HEK293 (cell line): Measurements from ENCODE around the gene OCA2.

Experiments used
- CTCF ChIA-PET: fragments of 350-600 bp; formaldehyde crosslinking; extraction: SDS; loops from one replicate; lab custom pipeline; 2021; ENCODE audit warnings: antibody characterized with exemption; lab: Yijun Ruan, JAX
- POLR2A ChIA-PET: fragments of 300-600 bp; formaldehyde crosslinking; extraction: SDS; loops from one replicate; lab custom pipeline; 2020; ENCODE audit warnings: antibody characterized with exemption, inconsistent platforms; lab: Yijun Ruan, JAX
- H3K27ac ChIP-seq: fragments of 200-500 bp; sonication (Bioruptor generic); 2 replicates; pipeline ENCODE4 v1.5.1; 2014; ENCODE audit warnings: low read depth, low read length, control low read depth, inconsistent platforms; ENCODE audit errors: extremely low read depth
- H3K36me3 ChIP-seq, 2 experiments: fragments of 200-500 bp in 1 of 2; sonication (Bioruptor generic) in 1 of 2; 1 replicate in 1 of 2; 2 replicates in 1 of 2; pipeline ENCODE4 v1.5.1; 2014 to 2017; ENCODE audit warnings: inconsistent platforms in 2 of 2, low read length in 2 of 2; ENCODE audit not compliant: control insufficient read depth in 2 of 2, insufficient read depth in 1 of 2
- H3K4me1 ChIP-seq: fragments of 200-500 bp; sonication (Bioruptor generic); 2 replicates; pipeline ENCODE4 v1.5.1; 2014; ENCODE audit warnings: mild to moderate bottlenecking, low read length, inconsistent platforms; ENCODE audit not compliant: control insufficient read depth, insufficient read depth
- H3K4me3 ChIP-seq: 2 replicates; pipeline ENCODE4 v1.5.1; 2011; ENCODE audit warnings: low read depth, mild to moderate bottlenecking, control low read depth, low read length, moderate library complexity
- H3K9me3 ChIP-seq: fragments of 200-500 bp; sonication (Bioruptor generic); 2 replicates; pipeline ENCODE4 v1.5.1; 2014; ENCODE audit warnings: low read depth, low read length, inconsistent platforms; ENCODE audit not compliant: control insufficient read depth, insufficient read depth
- EGR2 ChIP-seq: fragments of 450-650 bp; formaldehyde crosslinking; IDR thresholded peaks from 2 replicates; pipeline ENCODE4 v1.5.1; 2016; ENCODE audit warnings: low read depth, missing biosample characterization, missing genetic modification characterization
- PRDM6 ChIP-seq: fragments of 450-650 bp; formaldehyde crosslinking; IDR thresholded peaks from 2 replicates; pipeline ENCODE4 v1.5.1; 2017; ENCODE audit warnings: missing biosample characterization, missing genetic modification characterization
- SP3 ChIP-seq: fragments of 450-650 bp; formaldehyde crosslinking; IDR thresholded peaks from 2 replicates; pipeline ENCODE4 v1.5.1; 2016; ENCODE audit warnings: missing biosample characterization, missing genetic modification characterization
- SP7 ChIP-seq: fragments of 450-650 bp; formaldehyde crosslinking; IDR thresholded peaks from 2 replicates; pipeline ENCODE4 v1.5.1; 2016; ENCODE audit warnings: missing biosample characterization, missing genetic modification characterization
- ZBTB1 ChIP-seq: fragments of 450-650 bp; formaldehyde crosslinking; IDR thresholded peaks from 2 replicates; pipeline ENCODE4 v1.5.1; 2016; ENCODE audit warnings: missing biosample characterization, missing genetic modification characterization
- ZBTB20 ChIP-seq: fragments of 450-650 bp; formaldehyde crosslinking; IDR thresholded peaks from 2 replicates; pipeline ENCODE4 v1.5.1; 2016; ENCODE audit warnings: missing biosample characterization, missing genetic modification characterization
- ZBTB44 ChIP-seq: fragments of 450-650 bp; IDR thresholded peaks from 2 replicates; pipeline ENCODE4 v1.5.1; 2018; ENCODE audit warnings: missing biosample characterization, mild to moderate bottlenecking, missing genetic modification characterization
- ZBTB7A ChIP-seq: fragments of 450-650 bp; formaldehyde crosslinking; IDR thresholded peaks from 2 replicates; pipeline ENCODE4 v1.5.1; 2016; ENCODE audit warnings: low read depth, missing biosample characterization, missing genetic modification characterization
- ZNF138 ChIP-seq: fragments of 450-650 bp; formaldehyde crosslinking; IDR thresholded peaks from 2 replicates; pipeline ENCODE4 v1.5.1; 2016; ENCODE audit warnings: missing biosample characterization, missing genetic modification characterization, borderline replicate concordance
- ZNF169 ChIP-seq: fragments of 450-650 bp; formaldehyde crosslinking; IDR thresholded peaks from 2 replicates; pipeline ENCODE4 v1.5.1; 2016; ENCODE audit warnings: missing biosample characterization, missing genetic modification characterization
- ZNF239 ChIP-seq: fragments of 450-650 bp; formaldehyde crosslinking; IDR thresholded peaks from 2 replicates; pipeline ENCODE4 v1.5.1; 2016; ENCODE audit warnings: missing biosample characterization, missing genetic modification characterization
- ZNF266 ChIP-seq: fragments of 450-650 bp; formaldehyde crosslinking; IDR thresholded peaks from 2 replicates; pipeline ENCODE4 v1.5.1; 2016; ENCODE audit warnings: missing biosample characterization, missing genetic modification characterization, low read depth
- ZNF335 ChIP-seq: fragments of 450-650 bp; formaldehyde crosslinking; conservative IDR thresholded peaks from 2 replicates; pipeline ENCODE4 v1.5.1; 2016; ENCODE audit warnings: missing biosample characterization, missing genetic modification characterization
- ZNF37A ChIP-seq: fragments of 450-650 bp; IDR thresholded peaks from 2 replicates; pipeline ENCODE4 v1.5.1; 2018; ENCODE audit warnings: missing biosample characterization, missing genetic modification characterization
- ZNF501 ChIP-seq: fragments of 450-650 bp; formaldehyde crosslinking; IDR thresholded peaks from 2 replicates; pipeline ENCODE4 v1.5.1; 2016; ENCODE audit warnings: missing biosample characterization, missing genetic modification characterization
- ZNF510 ChIP-seq: fragments of 450-650 bp; formaldehyde crosslinking; IDR thresholded peaks from 2 replicates; pipeline ENCODE4 v1.5.1; 2018; ENCODE audit warnings: mild to moderate bottlenecking, missing genetic modification characterization, missing biosample characterization; ENCODE audit not compliant: insufficient replicate concordance
- ZNF624 ChIP-seq: fragments of 450-650 bp; formaldehyde crosslinking; IDR thresholded peaks from 2 replicates; pipeline ENCODE4 v1.5.1; 2017; ENCODE audit warnings: missing biosample characterization, missing genetic modification characterization
- ZNF792 ChIP-seq: fragments of 450-650 bp; formaldehyde crosslinking; IDR thresholded peaks from 2 replicates; pipeline ENCODE4 v1.5.1; 2016; ENCODE audit warnings: missing biosample characterization, missing genetic modification characterization
- TF ChIP-seq, protein P1 (sequence below): fragments of 450-650 bp; formaldehyde crosslinking; optimal IDR thresholded peaks from 2 replicates; pipeline ENCODE3; 2016; ENCODE audit warnings: missing biosample characterization, mild to moderate bottlenecking, missing genetic modification characterization

The OCA2 gene

GRCh38 chr15:27846722-27847395 is 252.3 kb downstream of the OCA2 start:
- TF ChIP-seq ZBTB44 (tag by site-specific recombination) (no peak), ZNF169 (tag by site-specific recombination) (no peak), SP3 (tag by site-specific recombination) (no peak), ZNF624 (no peak)
- POLR2A ChIA-PET: no interaction called here
- no peak overlapping the region for H3K27ac ChIP-seq
- CTCF ChIA-PET: no interaction called here
- H3K4me1 ChIP-seq: no peaks in the 10 kb centered on the region
- no peaks in the 10 kb centered on the region for H3K9me3 ChIP-seq
- H3K36me3 ChIP-seq: no peaks in the 10 kb centered on the region
- H3K4me3 ChIP-seq: no peak overlapping the region

GRCh38 chr15:27845535-27846369 is 253.4 kb downstream of the OCA2 start:
- Histone ChIP-seq H3K36me3 (no peaks in the 10 kb centered on the region), H3K27ac (no peak overlapping the region), H3K4me3 (no peak overlapping the region), H3K9me3 (no peaks in the 10 kb centered on the region), H3K4me1 (no peaks in the 10 kb centered on the region)
- ChIA-PET CTCF (interaction anchor here (1.0 kb wide), 1 partner anchor 71 kb away, joined by 3 read pairs; no protein-coding TSS in a partner anchor), POLR2A (no interaction called here)
- TF ChIP-seq SP7 (no peak), ZNF501 (tag by site-specific recombination) (no peak), ZNF37A (tag by site-specific recombination) (no peak), ZBTB20 (tag by site-specific recombination) (no peak), ZNF266 (no peak), ZNF792 (no peak), ZNF239 (tag by site-specific recombination) (no peak), ZNF510 (tag by site-specific recombination) (no peak), ZBTB1 (no peak), ZNF138 (tag by site-specific recombination) (no peak), EGR2 (tag by site-specific recombination) (no peak), PRDM6 (tag by site-specific recombination) (no peak)

GRCh38 chr15:27844018-27844666 is 255.0 kb downstream of the OCA2 start:
- no peaks in the 10 kb centered on the region for H3K36me3 ChIP-seq
- TF ChIP-seq ZBTB7A (tag by site-specific recombination) (no peak), ZNF335 (0 out of 2 replicates have a peak, but pooled peaks have one; percentile 25)
- TF ChIP-seq, protein P1, sequence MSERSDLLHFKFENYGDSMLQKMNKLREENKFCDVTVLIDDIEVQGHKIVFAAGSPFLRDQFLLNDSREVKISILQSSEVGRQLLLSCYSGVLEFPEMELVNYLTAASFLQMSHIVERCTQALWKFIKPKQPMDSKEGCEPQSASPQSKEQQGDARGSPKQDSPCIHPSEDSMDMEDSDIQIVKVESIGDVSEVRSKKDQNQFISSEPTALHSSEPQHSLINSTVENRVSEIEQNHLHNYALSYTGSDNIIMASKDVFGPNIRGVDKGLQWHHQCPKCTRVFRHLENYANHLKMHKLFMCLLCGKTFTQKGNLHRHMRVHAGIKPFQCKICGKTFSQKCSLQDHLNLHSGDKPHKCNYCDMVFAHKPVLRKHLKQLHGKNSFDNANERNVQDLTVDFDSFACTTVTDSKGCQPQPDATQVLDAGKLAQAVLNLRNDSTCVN (tag by site-specific recombination): no peak
- no peaks in the 10 kb centered on the region for H3K4me1 ChIP-seq
- no peak overlapping the region for H3K27ac ChIP-seq
- H3K9me3 ChIP-seq: no peaks in the 10 kb centered on the region
- no peak overlapping the region for H3K4me3 ChIP-seq
- CTCF ChIA-PET: no interaction called here
- POLR2A ChIA-PET: no interaction called here
